Sigmoid colon (tissue), 7 donors: ENCODE results near the gene RABGAP1. TPM values are rescaled to one million over a fixed set of nuclear protein-coding genes. Genes with fewer than 3 reads are reported as not detected.
"Not testable (repeated sequence)": the region's sequence is repeated elsewhere in the genome, so short reads cannot be mapped to it uniquely, and the experiment has no call there.

ENCODE experiments used
- DNase-seq: peaks from one replicate; pipeline ENCODE4 v3.0.0-alpha.2; 2019
- H3K27ac ChIP-seq, 4 donors: fragments of 200-600 bp; sonication (generic); one replicate each; pipeline ENCODE4 v1.5.1; 2016 to 2019; ENCODE audit warnings: mild to moderate bottlenecking in 1 of 4
- H3K27me3 ChIP-seq, 3 donors: fragments of 200-600 bp; sonication (generic); one replicate each; pipeline ENCODE4 v1.5.1; 2019; ENCODE audit warnings: mild to moderate bottlenecking in 1 of 3
- H3K36me3 ChIP-seq, 4 donors: fragments of 200-600 bp; sonication (generic); one replicate each; pipeline ENCODE4 v1.5.1; 2016 to 2019
- H3K4me1 ChIP-seq, 4 donors: fragments of 200-600 bp; sonication (generic); one replicate each; pipeline ENCODE4 v1.5.1; 2017 to 2019
- H3K4me3 ChIP-seq, 4 donors: fragments of 200-600 bp; sonication (generic); one replicate each; pipeline ENCODE4 v1.5.1; 2017 to 2019; ENCODE audit warnings: mild to moderate bottlenecking in 2 of 4, moderate library complexity in 1 of 4
- H3K9me3 ChIP-seq, 4 donors: fragments of 200-600 bp in 3 of 4; sonication (generic) in 3 of 4; one replicate each; pipeline versions ENCODE4 v1.5.1 to v1.6.1; 2013 to 2019
- CTCF ChIP-seq, 4 experiments: fragments of 450-650 bp in 3 of 4; fragments of 200-600 bp in 1 of 4; IDR thresholded peaks; one replicate each; pipeline ENCODE4 v1.5.1; 2016 to 2019; ENCODE audit warnings: antibody characterized with exemption in 4 of 4, mild to moderate bottlenecking in 3 of 4, moderate library complexity in 2 of 4
- EP300 ChIP-seq, 4 donors: sonication (generic); formaldehyde crosslinking; IDR thresholded peaks; one replicate each; pipeline ENCODE4 v1.6.1; 2017; ENCODE audit warnings: antibody characterized with exemption in 4 of 4
- POLR2A ChIP-seq, 2 donors: fragments of 450-650 bp; IDR thresholded peaks; one replicate each; pipeline ENCODE4 v1.6.1; 2016; ENCODE audit warnings: antibody characterized with exemption in 2 of 2, mild to moderate bottlenecking in 2 of 2, moderate library complexity in 2 of 2
- POLR2AphosphoS5 ChIP-seq, 4 donors: sonication (generic); formaldehyde crosslinking; IDR thresholded peaks; one replicate each; pipeline ENCODE4 v1.6.1; 2017; ENCODE audit warnings: antibody characterized with exemption in 4 of 4
- WGBS, 2 donors: extraction: QIAGEN DNeasy Blood & Tissue Kit; methylation state at CpG; one replicate each; pipeline ENCODE4 v1.1.7; 2013; 5-methylcytosine and 5-hydroxymethylcytosine counted together
- intact Hi-C: fragments of 100-400 bp; cut with DNase I; formaldehyde crosslinking; loops from one replicate; pipeline ENCODE4 v1.15.1; 2023
- polyA plus RNA-seq, 3 donors: library from polyadenylated mRNA; stranded (reverse); fragments of 200-250 nt; gene quantifications; one replicate each; pipeline ENCODE4 v1.2.3, GENCODE V29; 2013
- total RNA-seq, 4 donors: library from RNA; depleted of rRNA; stranded (reverse); fragments of >200 nt; gene quantifications; one replicate each; pipeline ENCODE4 v1.1.0, GENCODE V29; 2016
- donor health status: healthy with polysubstance abuse.
- donor health status: Bipolar disorder and iron deficiency.
- donor health status: healthy.

The RABGAP1 gene
- total and polyA plus RNA-seq, 7 donors: 12.5 to 110 (median 90.6) TPM

GRCh38 chr9:122904823-122905710, 35.8 kb upstream of the RABGAP1 start, which contains the start of gene RC3H2:
Gene RC3H2, minus strand, starts transcription at chr9:122905359. Its CDS starts 7,850 bp downstream, at chr9:122897509.
- peak; percentile 100 for DNase-seq
- H3K4me3 ChIP-seq: peak within 1 kb of the TSS; percentile 54 to 97 (median 94)
- no peaks in the 10 kb centered on the region for H3K27me3 ChIP-seq
- whole genome bisulfite sequencing, 2 donors: 0 to 1% methylated on average over 77 of the region's 77 CpGs
- peak in 1 of 4 donors; percentile 50 for TF ChIP-seq EP300 (IDR thresholded peaks at IDR 0.05)
- TF ChIP-seq CTCF (IDR thresholded peaks at IDR 0.05): no peak
- TF ChIP-seq POLR2A (IDR thresholded peaks at IDR 0.05): peak; percentile 92 to 93
- peak; percentile 94 to 99 (median 98) for TF ChIP-seq POLR2AphosphoS5 (IDR thresholded peaks at IDR 0.05)
- no peaks in the 10 kb centered on the region for H3K9me3 ChIP-seq
- intact Hi-C loops: loop anchor here (2.0 kb wide), 2 partner anchors 36 to 86 kb away; partner anchors contain the start of gene RABGAP1
- peak within 1 kb of the TSS; percentile 97 to 99 (median 98) for H3K27ac ChIP-seq
- peaks cover 0 to 45% (median 39%) of the 10 kb centered on the region in 4 donors for H3K4me1 ChIP-seq
- peaks cover 0 to 12% (median 0%) of the 10 kb centered on the region in 4 donors for H3K36me3 ChIP-seq

GRCh38 chr9:122906122-122906521, 34.7 kb upstream of the RABGAP1 start:
- 93 to 97% methylated on average over 16 of the region's 16 CpGs for WGBS, 2 donors
- H3K9me3 ChIP-seq, H3K4me3 ChIP-seq, DNase-seq, H3K27me3 ChIP-seq, intact Hi-C loops: not testable (repeated sequence)
- H3K27ac ChIP-seq: peak overlapping the region in 3 of 4 donors; percentile 97 to 99 (median 97)
- H3K36me3 ChIP-seq: peaks cover 0 to 22% (median 6%) of the 10 kb centered on the region in 4 donors
- peaks cover 0 to 35% (median 30%) of the 10 kb centered on the region in 4 donors for H3K4me1 ChIP-seq

GRCh38 chr9:122912671-122912963, 28.2 kb upstream of the RABGAP1 start:
- DNase-seq: no peak
- Histone ChIP-seq H3K4me1 (peaks cover 0 to 18% (median 11%) of the 10 kb centered on the region in 4 donors), H3K27ac (peak overlapping the region; percentile 79 to 89 (median 84)), H3K9me3 (no peaks in the 10 kb centered on the region), H3K36me3 (peaks cover 0 to 30% (median 10%) of the 10 kb centered on the region in 4 donors), H3K27me3 (no peaks in the 10 kb centered on the region), H3K4me3 (peak overlapping the region; percentile 70 to 86 (median 78))
- WGBS, 2 donors: 1 to 2% methylated on average over 9 of the region's 9 CpGs
- TF ChIP-seq POLR2A (IDR thresholded peaks at IDR 0.05): no peak
- TF ChIP-seq POLR2AphosphoS5 (IDR thresholded peaks at IDR 0.05): no peak
- no peak for TF ChIP-seq EP300 (IDR thresholded peaks at IDR 0.05)
- TF ChIP-seq CTCF (IDR thresholded peaks at IDR 0.05): no peak
- intact Hi-C loops: no loop called here

DNA sequence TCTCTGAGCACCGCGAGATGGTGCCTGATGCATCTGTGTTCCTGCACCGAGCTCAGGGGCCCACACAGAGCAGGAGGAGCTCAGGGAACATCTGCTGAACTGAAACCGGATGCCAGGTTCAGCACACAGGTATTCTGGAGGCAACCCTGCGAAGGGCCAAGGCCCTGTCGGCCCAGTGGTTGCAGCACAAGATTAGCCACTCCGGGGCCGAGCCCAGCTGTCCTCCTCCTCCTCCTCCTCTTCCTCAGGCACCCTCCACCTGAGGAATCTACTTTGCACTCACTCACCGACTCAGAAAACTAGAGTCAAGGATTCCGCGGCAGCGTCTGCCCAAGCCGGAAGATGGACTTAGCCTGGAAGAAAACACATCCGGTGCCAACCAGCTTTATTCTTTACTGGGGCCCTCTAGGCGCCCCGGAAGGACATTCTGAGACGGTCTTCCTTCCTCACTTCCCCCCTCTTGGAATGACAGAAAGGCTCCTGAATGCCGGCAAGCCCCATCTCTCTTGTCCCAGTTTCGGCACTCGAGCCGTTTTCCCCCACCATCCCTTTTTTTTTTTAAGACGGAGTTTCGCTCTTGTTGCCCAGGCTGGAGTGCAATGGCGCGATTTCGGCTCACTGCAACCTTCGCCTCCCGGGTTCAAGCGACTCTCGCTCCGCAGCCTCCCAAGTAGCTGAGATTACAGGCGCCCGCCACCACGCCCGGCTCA, 27.7 kb upstream of the RABGAP1 start, which contains the start of gene ZBTB6:
Gene ZBTB6 (minus strand): TSS at position 360 of the 710 bp plus-strand sequence. CDS start 1,251 bp downstream, outside the sequence.
- peaks cover 0 to 30% (median 11%) of the 10 kb centered on the region in 4 donors for H3K36me3 ChIP-seq
- H3K4me3 ChIP-seq: peak within 1 kb of the TSS; percentile 70 to 86 (median 78)
- peak in 3 of 4 donors; percentile 59 to 70 (median 68) for TF ChIP-seq POLR2AphosphoS5 (IDR thresholded peaks at IDR 0.05)
- TF ChIP-seq CTCF (IDR thresholded peaks at IDR 0.05): no peak
- no peak for TF ChIP-seq EP300 (IDR thresholded peaks at IDR 0.05)
- no peak for TF ChIP-seq POLR2A (IDR thresholded peaks at IDR 0.05)
- H3K9me3 ChIP-seq: no peaks in the 10 kb centered on the region
- intact Hi-C loops: no loop called here
- peak within 1 kb of the TSS; percentile 79 to 89 (median 84) for H3K27ac ChIP-seq
- peak; percentile 87 for DNase-seq
- WGBS, 2 donors: 0% methylated on average over 35 of the region's 35 CpGs
- H3K4me1 ChIP-seq: peaks cover 0 to 18% (median 11%) of the 10 kb centered on the region in 4 donors
- no peaks in the 10 kb centered on the region for H3K27me3 ChIP-seq
